WTC11 (cell line): ENCODE data around the gene POLR3G. TPM values are rescaled to one million over a fixed set of nuclear protein-coding genes. Genes with fewer than 3 reads are reported as not detected.

Experiments
- ATAC-seq: fragments of 200-7000 bp; cut with Tn5 transposase; 2 replicates; pipeline ENCODE4 v1.10.0; 2021; ENCODE audit warnings: mild to moderate bottlenecking, moderate library complexity
- CTCF ChIA-PET: fragments of 300-600 bp; sonication (Branson Sonifier 250); formaldehyde crosslinking; loops from one replicate; lab custom pipeline; 2021; ENCODE audit warnings: antibody characterized with exemption; lab: Charles Lee
- POLR2A ChIA-PET: fragments of 350-600 bp; sonication (Branson Sonifier 250); formaldehyde crosslinking; loops from one replicate; lab custom pipeline; 2021; ENCODE audit warnings: antibody characterized with exemption; lab: Charles Lee
- DNase-seq: peaks from one replicate; pipeline ENCODE4 v3.0.0; 2021; ENCODE audit warnings: low spot score
- H3K27ac Mint-ChIP-seq: 2 replicates; pipeline ENCODE4 v1.8.0; 2021; ENCODE audit warnings: mixed read lengths
- H3K27me3 Mint-ChIP-seq: 2 replicates; pipeline ENCODE4 v1.8.0; 2021; ENCODE audit warnings: low read depth, mild to moderate bottlenecking, moderate library complexity, mixed read lengths
- H3K36me3 Mint-ChIP-seq: 2 replicates; pipeline ENCODE4 v1.8.0; 2021; ENCODE audit warnings: mixed read lengths
- H3K4me1 Mint-ChIP-seq: 2 replicates; pipeline ENCODE4 v1.8.0; 2022; ENCODE audit warnings: mixed read lengths
- H3K4me3 Mint-ChIP-seq: 2 replicates; pipeline ENCODE4 v1.8.0; 2021; ENCODE audit warnings: mild to moderate bottlenecking, moderate library complexity, mixed read lengths
- H3K9me3 Mint-ChIP-seq: 2 replicates; pipeline ENCODE4 v1.8.0; 2021; ENCODE audit warnings: mixed read lengths
- ARID4B ChIP-seq: sonication (generic); formaldehyde crosslinking; IDR thresholded peaks from 2 replicates; pipeline ENCODE4 v1.8.0; 2023; ENCODE audit warnings: missing genetic modification reagents, mild to moderate bottlenecking, borderline replicate concordance
- CBFB ChIP-seq: sonication (generic); formaldehyde crosslinking; IDR thresholded peaks from 2 replicates; pipeline ENCODE4 v1.8.1; 2022; ENCODE audit warnings: mild to moderate bottlenecking, low read depth, missing genetic modification reagents
- CDX4 ChIP-seq: fragments of 250-450 bp; sonication (Bioruptor Pico); IDR thresholded peaks from 2 replicates; pipeline ENCODE4 v1.9.0; 2021; ENCODE audit warnings: moderate library complexity, mild to moderate bottlenecking, inconsistent platforms, borderline replicate concordance
- ELF4 ChIP-seq: sonication (generic); formaldehyde crosslinking; IDR thresholded peaks from 2 replicates; pipeline ENCODE4 v1.8.1; 2022; ENCODE audit warnings: low read depth, mild to moderate bottlenecking, moderate library complexity, missing genetic modification reagents
- FOXP1 ChIP-seq: sonication (generic); formaldehyde crosslinking; IDR thresholded peaks from 2 replicates; pipeline ENCODE4 v1.8.0; 2022; ENCODE audit warnings: missing genetic modification reagents, mild to moderate bottlenecking, moderate library complexity, borderline replicate concordance
- GABPB1 ChIP-seq: sonication (generic); formaldehyde crosslinking; IDR thresholded peaks from 2 replicates; pipeline ENCODE4 v1.8.1; 2023; ENCODE audit warnings: mild to moderate bottlenecking, missing genetic modification reagents
- PRRX2 ChIP-seq: fragments of 250-450 bp; sonication (Bioruptor Pico); IDR thresholded peaks from 2 replicates; pipeline ENCODE4 v1.8.0; 2021; ENCODE audit warnings: mild to moderate bottlenecking
- RELA ChIP-seq: sonication (generic); formaldehyde crosslinking; IDR thresholded peaks from 2 replicates; pipeline ENCODE4 v1.8.1; 2022; ENCODE audit warnings: missing genetic modification reagents, mild to moderate bottlenecking, borderline replicate concordance
- SMAD4 ChIP-seq: sonication (generic); formaldehyde crosslinking; IDR thresholded peaks from 2 replicates; pipeline ENCODE4 v1.8.0; 2022; ENCODE audit warnings: mild to moderate bottlenecking, missing genetic modification reagents
- SP1 ChIP-seq: sonication (generic); formaldehyde crosslinking; conservative IDR thresholded peaks from 2 replicates; pipeline ENCODE4 v1.8.1; 2022; ENCODE audit warnings: missing genetic modification reagents
- ZNF232 ChIP-seq: sonication (generic); formaldehyde crosslinking; IDR thresholded peaks from 2 replicates; pipeline ENCODE4 v1.8.0; 2022; ENCODE audit warnings: mild to moderate bottlenecking, missing genetic modification reagents
- ZNF263 ChIP-seq: sonication (generic); formaldehyde crosslinking; IDR thresholded peaks from 2 replicates; pipeline ENCODE4 v1.8.1; 2022; ENCODE audit warnings: low read depth, mild to moderate bottlenecking, moderate library complexity, missing genetic modification reagents
- ZSCAN18 ChIP-seq: fragments of 250-450 bp; sonication (Bioruptor Pico); IDR thresholded peaks from 2 replicates; pipeline ENCODE4 v2.1.2; 2022; ENCODE audit warnings: mild to moderate bottlenecking, moderate library complexity
- total RNA-seq: library from RNA; stranded (reverse); gene quantifications from 3 replicates; pipeline ENCODE4 v1.2.3, GENCODE V29; 2021
- TF ChIP-seq, protein P1 (sequence below): fragments of 250-450 bp; sonication (Bioruptor Pico); IDR thresholded peaks from 2 replicates; pipeline ENCODE4 v1.9.0; 2021; ENCODE audit warnings: mild to moderate bottlenecking
- TF ChIP-seq, protein P2 (sequence below): sonication (generic); formaldehyde crosslinking; IDR thresholded peaks from 2 replicates; pipeline ENCODE4 v1.8.1; 2023; ENCODE audit warnings: mild to moderate bottlenecking, missing genetic modification reagents, borderline replicate concordance
- TF ChIP-seq, protein P3 (sequence below): sonication (generic); formaldehyde crosslinking; IDR thresholded peaks from 2 replicates; pipeline ENCODE4 v1.8.1; 2022; ENCODE audit warnings: missing genetic modification reagents, borderline replicate concordance
- TF ChIP-seq, protein P4 (sequence below): sonication (generic); formaldehyde crosslinking; conservative IDR thresholded peaks from 2 replicates; pipeline ENCODE4 v1.8.1; 2023; ENCODE audit warnings: mild to moderate bottlenecking, low read depth, missing genetic modification reagents, moderate library complexity

POLR3G gene
- total RNA-seq, 1 experiment from 2014 or later, result 95.4 TPM

DNA sequence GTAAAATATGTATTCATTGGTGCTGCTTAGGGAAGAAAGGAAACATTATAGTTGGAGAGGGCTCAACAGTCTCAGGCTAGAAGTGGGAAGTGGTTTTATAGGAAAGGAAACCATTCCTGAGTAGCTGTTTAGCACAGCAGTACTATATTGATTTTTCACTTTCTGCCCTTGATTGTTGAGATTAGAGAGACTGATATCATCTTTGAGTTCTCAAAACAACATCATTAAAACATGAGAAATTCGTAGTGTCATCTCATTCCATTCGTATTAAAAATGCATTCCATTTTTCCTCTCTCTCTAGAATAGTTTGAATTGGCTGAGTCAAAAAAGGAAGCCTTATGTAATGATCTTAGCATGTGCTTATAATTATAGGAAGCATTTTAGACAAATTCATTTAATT is 14.1 kb downstream of the POLR3G start:
- H3K4me3 Mint-ChIP-seq, result no peak overlapping the region
- ATAC-seq (no peak), DNase-seq (no peak)
- H3K27me3 Mint-ChIP-seq, result no peaks in the 10 kb centered on the region
- H3K27ac Mint-ChIP-seq, result no peak overlapping the region
- ChIA-PET CTCF (no interaction called here), POLR2A (no interaction called here)
- H3K9me3 Mint-ChIP-seq, result peaks cover 6% of the 10 kb centered on the region
- H3K36me3 Mint-ChIP-seq, result peaks cover 44% of the 10 kb centered on the region
- TF ChIP-seq, protein P1, sequence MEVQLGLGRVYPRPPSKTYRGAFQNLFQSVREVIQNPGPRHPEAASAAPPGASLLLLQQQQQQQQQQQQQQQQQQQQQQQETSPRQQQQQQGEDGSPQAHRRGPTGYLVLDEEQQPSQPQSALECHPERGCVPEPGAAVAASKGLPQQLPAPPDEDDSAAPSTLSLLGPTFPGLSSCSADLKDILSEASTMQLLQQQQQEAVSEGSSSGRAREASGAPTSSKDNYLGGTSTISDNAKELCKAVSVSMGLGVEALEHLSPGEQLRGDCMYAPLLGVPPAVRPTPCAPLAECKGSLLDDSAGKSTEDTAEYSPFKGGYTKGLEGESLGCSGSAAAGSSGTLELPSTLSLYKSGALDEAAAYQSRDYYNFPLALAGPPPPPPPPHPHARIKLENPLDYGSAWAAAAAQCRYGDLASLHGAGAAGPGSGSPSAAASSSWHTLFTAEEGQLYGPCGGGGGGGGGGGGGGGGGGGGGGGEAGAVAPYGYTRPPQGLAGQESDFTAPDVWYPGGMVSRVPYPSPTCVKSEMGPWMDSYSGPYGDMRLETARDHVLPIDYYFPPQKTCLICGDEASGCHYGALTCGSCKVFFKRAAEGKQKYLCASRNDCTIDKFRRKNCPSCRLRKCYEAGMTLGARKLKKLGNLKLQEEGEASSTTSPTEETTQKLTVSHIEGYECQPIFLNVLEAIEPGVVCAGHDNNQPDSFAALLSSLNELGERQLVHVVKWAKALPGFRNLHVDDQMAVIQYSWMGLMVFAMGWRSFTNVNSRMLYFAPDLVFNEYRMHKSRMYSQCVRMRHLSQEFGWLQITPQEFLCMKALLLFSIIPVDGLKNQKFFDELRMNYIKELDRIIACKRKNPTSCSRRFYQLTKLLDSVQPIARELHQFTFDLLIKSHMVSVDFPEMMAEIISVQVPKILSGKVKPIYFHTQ, result no peak
- TF ChIP-seq ARID4B (CRISPR knock-in tag) (no peak), ELF4 (CRISPR knock-in tag) (no peak), GABPB1 (CRISPR knock-in tag) (no peak)
- TF ChIP-seq, protein P2, sequence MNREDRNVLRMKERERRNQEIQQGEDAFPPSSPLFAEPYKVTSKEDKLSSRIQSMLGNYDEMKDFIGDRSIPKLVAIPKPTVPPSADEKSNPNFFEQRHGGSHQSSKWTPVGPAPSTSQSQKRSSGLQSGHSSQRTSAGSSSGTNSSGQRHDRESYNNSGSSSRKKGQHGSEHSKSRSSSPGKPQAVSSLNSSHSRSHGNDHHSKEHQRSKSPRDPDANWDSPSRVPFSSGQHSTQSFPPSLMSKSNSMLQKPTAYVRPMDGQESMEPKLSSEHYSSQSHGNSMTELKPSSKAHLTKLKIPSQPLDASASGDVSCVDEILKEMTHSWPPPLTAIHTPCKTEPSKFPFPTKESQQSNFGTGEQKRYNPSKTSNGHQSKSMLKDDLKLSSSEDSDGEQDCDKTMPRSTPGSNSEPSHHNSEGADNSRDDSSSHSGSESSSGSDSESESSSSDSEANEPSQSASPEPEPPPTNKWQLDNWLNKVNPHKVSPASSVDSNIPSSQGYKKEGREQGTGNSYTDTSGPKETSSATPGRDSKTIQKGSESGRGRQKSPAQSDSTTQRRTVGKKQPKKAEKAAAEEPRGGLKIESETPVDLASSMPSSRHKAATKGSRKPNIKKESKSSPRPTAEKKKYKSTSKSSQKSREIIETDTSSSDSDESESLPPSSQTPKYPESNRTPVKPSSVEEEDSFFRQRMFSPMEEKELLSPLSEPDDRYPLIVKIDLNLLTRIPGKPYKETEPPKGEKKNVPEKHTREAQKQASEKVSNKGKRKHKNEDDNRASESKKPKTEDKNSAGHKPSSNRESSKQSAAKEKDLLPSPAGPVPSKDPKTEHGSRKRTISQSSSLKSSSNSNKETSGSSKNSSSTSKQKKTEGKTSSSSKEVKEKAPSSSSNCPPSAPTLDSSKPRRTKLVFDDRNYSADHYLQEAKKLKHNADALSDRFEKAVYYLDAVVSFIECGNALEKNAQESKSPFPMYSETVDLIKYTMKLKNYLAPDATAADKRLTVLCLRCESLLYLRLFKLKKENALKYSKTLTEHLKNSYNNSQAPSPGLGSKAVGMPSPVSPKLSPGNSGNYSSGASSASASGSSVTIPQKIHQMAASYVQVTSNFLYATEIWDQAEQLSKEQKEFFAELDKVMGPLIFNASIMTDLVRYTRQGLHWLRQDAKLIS (CRISPR knock-in tag), result no peak
- TF ChIP-seq, protein P3, sequence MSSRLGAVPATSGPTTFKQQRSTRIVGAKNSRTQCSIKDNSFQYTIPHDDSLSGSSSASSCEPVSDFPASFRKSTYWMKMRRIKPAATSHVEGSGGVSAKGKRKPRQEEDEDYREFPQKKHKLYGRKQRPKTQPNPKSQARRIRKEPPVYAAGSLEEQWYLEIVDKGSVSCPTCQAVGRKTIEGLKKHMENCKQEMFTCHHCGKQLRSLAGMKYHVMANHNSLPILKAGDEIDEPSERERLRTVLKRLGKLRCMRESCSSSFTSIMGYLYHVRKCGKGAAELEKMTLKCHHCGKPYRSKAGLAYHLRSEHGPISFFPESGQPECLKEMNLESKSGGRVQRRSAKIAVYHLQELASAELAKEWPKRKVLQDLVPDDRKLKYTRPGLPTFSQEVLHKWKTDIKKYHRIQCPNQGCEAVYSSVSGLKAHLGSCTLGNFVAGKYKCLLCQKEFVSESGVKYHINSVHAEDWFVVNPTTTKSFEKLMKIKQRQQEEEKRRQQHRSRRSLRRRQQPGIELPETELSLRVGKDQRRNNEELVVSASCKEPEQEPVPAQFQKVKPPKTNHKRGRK, result no peak
- H3K4me1 Mint-ChIP-seq, result peaks cover 12% of the 10 kb centered on the region

DNA sequence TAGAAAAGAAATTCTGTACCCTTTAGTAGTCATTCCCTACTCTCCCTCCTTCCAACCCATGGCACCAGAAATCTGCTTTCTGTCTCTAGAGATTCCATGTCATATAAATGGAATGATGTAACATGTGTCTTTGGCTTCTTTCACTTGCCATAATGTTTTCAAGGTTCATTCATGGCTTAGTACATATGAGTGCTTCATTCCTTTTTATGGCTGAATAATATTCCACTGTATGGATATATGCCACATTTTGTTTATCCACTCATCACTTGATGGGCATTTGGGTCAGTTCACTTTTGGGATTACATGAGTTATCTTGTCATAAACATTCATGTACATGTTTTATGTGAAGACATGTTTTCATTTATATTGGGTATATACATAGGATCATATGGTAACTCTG is 19.4 kb downstream of the POLR3G start:
- no peaks in the 10 kb centered on the region for H3K27me3 Mint-ChIP-seq
- ATAC-seq (no peak), DNase-seq (no peak)
- no peak overlapping the region for H3K4me3 Mint-ChIP-seq
- H3K4me1 Mint-ChIP-seq, result no peaks in the 10 kb centered on the region
- peaks cover 45% of the 10 kb centered on the region for H3K36me3 Mint-ChIP-seq
- H3K27ac Mint-ChIP-seq, result no peak overlapping the region
- POLR2A ChIA-PET, result no interaction called here
- CTCF ChIA-PET, result interaction anchor here (0.7 kb wide), 1 partner anchor 252 kb away, joined by 3 read pairs; no protein-coding TSS in a partner anchor
- H3K9me3 Mint-ChIP-seq, result no peaks in the 10 kb centered on the region
- TF ChIP-seq CBFB (CRISPR knock-in tag) (no peak), ZNF263 (CRISPR knock-in tag) (no peak), RELA (no peak), FOXP1 (CRISPR knock-in tag) (no peak), SMAD4 (CRISPR knock-in tag) (no peak), SP1 (CRISPR knock-in tag) (no peak), ZSCAN18 (CRISPR knock-in tag) (no peak), CDX4 (no peak), ZNF232 (no peak), PRRX2 (CRISPR knock-in tag) (no peak)
- TF ChIP-seq, protein P4, sequence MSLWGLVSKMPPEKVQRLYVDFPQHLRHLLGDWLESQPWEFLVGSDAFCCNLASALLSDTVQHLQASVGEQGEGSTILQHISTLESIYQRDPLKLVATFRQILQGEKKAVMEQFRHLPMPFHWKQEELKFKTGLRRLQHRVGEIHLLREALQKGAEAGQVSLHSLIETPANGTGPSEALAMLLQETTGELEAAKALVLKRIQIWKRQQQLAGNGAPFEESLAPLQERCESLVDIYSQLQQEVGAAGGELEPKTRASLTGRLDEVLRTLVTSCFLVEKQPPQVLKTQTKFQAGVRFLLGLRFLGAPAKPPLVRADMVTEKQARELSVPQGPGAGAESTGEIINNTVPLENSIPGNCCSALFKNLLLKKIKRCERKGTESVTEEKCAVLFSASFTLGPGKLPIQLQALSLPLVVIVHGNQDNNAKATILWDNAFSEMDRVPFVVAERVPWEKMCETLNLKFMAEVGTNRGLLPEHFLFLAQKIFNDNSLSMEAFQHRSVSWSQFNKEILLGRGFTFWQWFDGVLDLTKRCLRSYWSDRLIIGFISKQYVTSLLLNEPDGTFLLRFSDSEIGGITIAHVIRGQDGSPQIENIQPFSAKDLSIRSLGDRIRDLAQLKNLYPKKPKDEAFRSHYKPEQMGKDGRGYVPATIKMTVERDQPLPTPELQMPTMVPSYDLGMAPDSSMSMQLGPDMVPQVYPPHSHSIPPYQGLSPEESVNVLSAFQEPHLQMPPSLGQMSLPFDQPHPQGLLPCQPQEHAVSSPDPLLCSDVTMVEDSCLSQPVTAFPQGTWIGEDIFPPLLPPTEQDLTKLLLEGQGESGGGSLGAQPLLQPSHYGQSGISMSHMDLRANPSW (CRISPR knock-in tag), result no peak
